Pancreas (tissue), 10 donors: Measurements from ENCODE around the gene CNTNAP5. TPM values are rescaled to one million over a fixed set of nuclear protein-coding genes. Genes with fewer than 3 reads are reported as not detected.

Experiments used
- ATAC-seq, 4 donors: fragments of 200-7000 bp; cut with Tn5 transposase; one replicate each; pipeline versions ENCODE4 v1.8.0 to v1.9.1; 2020; ENCODE audit warnings: mild to moderate bottlenecking in 4 of 4, moderate library complexity in 4 of 4
- DNase-seq, 6 donors: peaks; one replicate each; pipeline ENCODE4 v3.0.0-alpha.2; 2020
- FAIRE-seq: peaks from 2 replicates; lab custom pipeline; 2012; peaks lifted over from hg19 to GRCh38; lab: Jason Lieb, UNC
- H3K27ac ChIP-seq, 4 donors: fragments of 200-600 bp; sonication (generic); 1 replicate in 3 of 4; 2 replicates in 1 of 4; pipeline versions ENCODE4 v1.5.0 to v1.8.0; 2020
- H3K27me3 ChIP-seq, 4 donors: fragments of 200-600 bp; one replicate each; pipeline ENCODE4 v1.8.0; 2021
- H3K36me3 ChIP-seq, 3 donors: fragments of 200-600 bp; sonication (generic) in 1 of 3; one replicate each; pipeline versions ENCODE4 v1.5.0 to v1.8.0; 2020 to 2021
- H3K4me1 ChIP-seq, 3 donors: fragments of 200-600 bp; one replicate each; pipeline ENCODE4 v1.8.0; 2021
- H3K4me3 ChIP-seq, 4 donors: fragments of 200-600 bp; sonication (generic) in 2 of 4; one replicate each; pipeline versions ENCODE4 v1.5.0 to v1.8.0; 2020 to 2021
- H3K9me3 ChIP-seq, 4 donors: fragments of 200-600 bp; one replicate each; pipeline ENCODE4 v1.8.0; 2021
- WGBS, 2 donors: extraction: QIAGEN DNeasy Blood & Tissue Kit; methylation state at CpG; one replicate each; pipeline ENCODE4 v1.1.7; 2013; 5-methylcytosine and 5-hydroxymethylcytosine counted together
- intact Hi-C, 3 donors: fragments of 100-400 bp; cut with DNase I; formaldehyde crosslinking; loops; one replicate each; pipeline versions ENCODE4 v1.11.1 to v1.14.2; 2022
- polyA plus RNA-seq, 2 donors: library from polyadenylated mRNA; stranded (reverse); fragments of 200-250 nt; gene quantifications; one replicate each; pipeline ENCODE4 v1.2.3, GENCODE V29; 2013
- total RNA-seq, 6 donors: library from RNA; stranded (reverse); fragmentation: NEBNext Ultra II Directional in 4 of 6; extraction: Animal tissue kit (Norgen Biotek cat#: 25700) in 4 of 6; gene quantifications; one replicate each; pipeline versions ENCODE4 v1.2.1 to v1.2.4, GENCODE V29; 2021 to 2023
- TF ChIP-seq, protein P1 (sequence below), 4 donors: fragments of 200-600 bp; sonication (generic) in 3 of 4; IDR thresholded peaks; one replicate each; pipeline versions ENCODE4 v1.5.0 to v1.8.0; 2021; ENCODE audit warnings: antibody characterized with exemption in 4 of 4
- donor health status: healthy with polysubstance abuse.
- donor health status: DM: no; HTN: no; CAD: no; lungs with moderate emphysema.
- donor health status: DM: no; HTN: no; CAD: no.
- donor health status: control.
- donor health status: control.
- donor health status: Bipolar disorder and iron deficiency.
- donor health status: DM: yes; HTN: yes; CAD: no.
- donor health status: DM: no; HTN: no; CAD: no.
- donor health status: DM: no; HTN: no; CAD: no.
- donor health status: DM: yes; HTN: yes; CAD: no.

The CNTNAP5 gene
- total and polyA plus RNA-seq, 8 donors = 0.05 to 0.43 (median 0.12) TPM

DNA sequence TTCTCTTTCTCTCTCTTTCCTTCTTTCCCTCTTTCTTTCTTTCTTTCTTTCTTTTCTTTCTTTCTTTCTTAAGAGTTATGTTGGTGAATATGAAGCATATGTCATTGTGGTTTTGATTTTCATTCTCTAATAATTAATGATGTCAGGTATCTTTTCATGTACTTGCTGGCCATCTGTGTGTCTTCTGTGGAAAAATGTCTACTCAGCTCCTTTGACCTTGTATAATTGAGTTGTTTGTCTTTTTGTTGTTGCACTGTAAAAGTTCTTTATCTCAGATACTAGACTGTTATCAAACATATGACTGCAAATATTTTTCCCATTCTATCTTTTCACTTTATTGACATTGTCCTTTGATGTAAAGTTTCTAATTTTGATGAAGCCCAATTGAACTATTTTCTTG is 645.1 kb downstream of the CNTNAP5 start:
- Histone ChIP-seq H3K27ac (no peak overlapping the region), H3K9me3 (no peaks in the 10 kb centered on the region), H3K27me3 (no peaks in the 10 kb centered on the region), H3K4me3 (no peak overlapping the region), H3K4me1 (no peaks in the 10 kb centered on the region), H3K36me3 (no peaks in the 10 kb centered on the region)
- intact Hi-C loops = no loop called here
- no peak for ATAC-seq
- no peak for DNase-seq
- no peak for FAIRE-seq
- TF ChIP-seq, protein P1, sequence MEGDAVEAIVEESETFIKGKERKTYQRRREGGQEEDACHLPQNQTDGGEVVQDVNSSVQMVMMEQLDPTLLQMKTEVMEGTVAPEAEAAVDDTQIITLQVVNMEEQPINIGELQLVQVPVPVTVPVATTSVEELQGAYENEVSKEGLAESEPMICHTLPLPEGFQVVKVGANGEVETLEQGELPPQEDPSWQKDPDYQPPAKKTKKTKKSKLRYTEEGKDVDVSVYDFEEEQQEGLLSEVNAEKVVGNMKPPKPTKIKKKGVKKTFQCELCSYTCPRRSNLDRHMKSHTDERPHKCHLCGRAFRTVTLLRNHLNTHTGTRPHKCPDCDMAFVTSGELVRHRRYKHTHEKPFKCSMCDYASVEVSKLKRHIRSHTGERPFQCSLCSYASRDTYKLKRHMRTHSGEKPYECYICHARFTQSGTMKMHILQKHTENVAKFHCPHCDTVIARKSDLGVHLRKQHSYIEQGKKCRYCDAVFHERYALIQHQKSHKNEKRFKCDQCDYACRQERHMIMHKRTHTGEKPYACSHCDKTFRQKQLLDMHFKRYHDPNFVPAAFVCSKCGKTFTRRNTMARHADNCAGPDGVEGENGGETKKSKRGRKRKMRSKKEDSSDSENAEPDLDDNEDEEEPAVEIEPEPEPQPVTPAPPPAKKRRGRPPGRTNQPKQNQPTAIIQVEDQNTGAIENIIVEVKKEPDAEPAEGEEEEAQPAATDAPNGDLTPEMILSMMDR (IDR thresholded peaks at IDR 0.05) = no peak

DNA sequence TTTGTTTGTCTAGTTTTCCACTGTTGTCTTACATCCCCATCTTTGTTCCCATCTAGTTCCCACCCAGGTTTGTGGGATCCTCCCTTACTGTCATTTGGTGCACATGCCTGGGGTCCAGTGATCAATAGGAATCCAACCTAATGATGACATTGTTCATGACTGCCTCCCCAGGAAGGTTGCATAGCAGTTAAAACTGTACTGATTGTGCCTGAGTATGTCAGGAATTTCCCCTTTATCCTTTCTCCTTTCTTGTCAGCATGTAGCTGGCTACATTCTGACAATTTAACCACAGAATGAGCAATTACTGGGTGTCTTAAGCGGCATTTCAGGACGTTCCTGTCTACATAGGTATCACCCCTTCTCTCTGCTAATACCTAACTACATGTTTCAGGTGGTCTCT is 653.0 kb downstream of the CNTNAP5 start:
- intact Hi-C loops = no loop called here
- no peaks in the 10 kb centered on the region for H3K9me3 ChIP-seq
- TF ChIP-seq, protein P1 (IDR thresholded peaks at IDR 0.05) = no peak
- no peaks in the 10 kb centered on the region for H3K36me3 ChIP-seq
- no peaks in the 10 kb centered on the region for H3K4me1 ChIP-seq
- H3K27ac ChIP-seq = no peak overlapping the region
- ATAC-seq (no peak), FAIRE-seq (no peak), DNase-seq (no peak)
- no peak overlapping the region for H3K4me3 ChIP-seq
- WGBS, 2 donors = 36 to 39% methylated on average over 2 of the region's 2 CpGs
- H3K27me3 ChIP-seq = no peaks in the 10 kb centered on the region

- intact Hi-C loops = no loop called here
- no peak overlapping the region for H3K4me3 ChIP-seq
- TF ChIP-seq, protein P1 (IDR thresholded peaks at IDR 0.05) = no peak
- ATAC-seq (no peak), DNase-seq (no peak), FAIRE-seq (no peak)
- no peaks in the 10 kb centered on the region for H3K36me3 ChIP-seq
- WGBS, 2 donors = 46 to 47% methylated on average over 6 of the region's 6 CpGs
- no peaks in the 10 kb centered on the region for H3K9me3 ChIP-seq
- no peaks in the 10 kb centered on the region for H3K27me3 ChIP-seq
- H3K27ac ChIP-seq = no peak overlapping the region
- no peaks in the 10 kb centered on the region for H3K4me1 ChIP-seq
Observed at GRCh38 chr2:124683536-124684428, 658.7 kb downstream of the CNTNAP5 start.

DNA sequence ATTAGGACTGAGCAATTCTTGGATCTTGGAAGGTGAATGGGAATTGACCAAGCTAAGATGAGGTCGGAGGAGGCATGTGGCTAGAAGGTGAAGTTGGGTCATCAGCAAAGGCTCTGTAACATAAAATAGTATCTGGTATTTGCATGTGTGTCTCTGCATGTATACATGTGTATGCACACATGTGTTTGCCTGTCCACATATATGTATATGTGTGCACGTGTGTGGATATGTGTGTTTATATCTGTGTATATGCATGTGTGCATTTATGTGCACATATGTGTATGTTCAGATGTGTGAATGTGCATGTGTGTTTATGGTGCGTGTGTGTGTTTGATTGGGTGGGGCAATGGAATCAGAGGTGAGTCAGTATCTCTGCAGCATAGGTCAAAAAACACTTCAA is 664.3 kb downstream of the CNTNAP5 start:
- Histone ChIP-seq H3K27me3 (no peaks in the 10 kb centered on the region), H3K27ac (no peak overlapping the region), H3K4me1 (no peaks in the 10 kb centered on the region), H3K9me3 (no peaks in the 10 kb centered on the region), H3K4me3 (no peak overlapping the region), H3K36me3 (no peaks in the 10 kb centered on the region)
- DNase-seq (no peak), FAIRE-seq (no peak), ATAC-seq (no peak)
- intact Hi-C loops = no loop called here
- whole genome bisulfite sequencing, 2 donors = 72 to 87% methylated on average over 3 of the region's 3 CpGs
- TF ChIP-seq, protein P1 (IDR thresholded peaks at IDR 0.05) = no peak

DNA sequence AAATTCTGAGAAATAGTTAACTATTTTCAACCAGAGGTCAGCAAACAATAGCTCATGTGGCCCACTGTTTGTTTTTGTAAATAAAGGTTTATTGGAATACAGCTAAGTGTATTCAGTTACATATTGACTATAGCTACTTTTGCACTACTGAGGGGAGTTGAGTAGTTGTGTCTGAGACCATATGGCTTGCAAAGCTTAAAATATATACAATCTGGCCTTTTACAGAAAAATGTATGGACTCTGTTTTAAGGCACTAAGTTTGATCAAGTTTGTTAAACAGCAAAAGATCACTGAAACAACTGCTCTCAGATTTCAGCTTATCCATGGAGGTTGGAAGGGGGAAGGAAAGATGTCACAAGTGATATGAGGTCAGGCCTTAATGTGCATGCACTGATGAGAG is 667.1 kb downstream of the CNTNAP5 start:
- Histone ChIP-seq H3K4me1 (no peaks in the 10 kb centered on the region), H3K27ac (no peak overlapping the region), H3K36me3 (no peaks in the 10 kb centered on the region), H3K27me3 (no peaks in the 10 kb centered on the region), H3K4me3 (no peak overlapping the region), H3K9me3 (no peaks in the 10 kb centered on the region)
- DNase-seq (no peak), ATAC-seq (no peak), FAIRE-seq (no peak)
- intact Hi-C loops = no loop called here
- TF ChIP-seq, protein P1 (IDR thresholded peaks at IDR 0.05) = no peak
